A204.1 (cell line): ENCODE data around the gene MAPRE2.
A peak's percentile ranks its signal among the peaks of the same experiment; 100 is the strongest.

Experiments used
- FAIRE-seq: peaks from 2 replicates; lab custom pipeline; 2012; peaks lifted over from hg19 to GRCh38; lab: Jason Lieb, UNC

The MAPRE2 gene

GRCh38 chr18:35038029-35038428 lies 3.2 kb upstream of the MAPRE2 start:
- FAIRE-seq: no peak

GRCh38 chr18:35038881-35039491 lies 2.2 kb upstream of the MAPRE2 start:
- no peak for FAIRE-seq

GRCh38 chr18:35040638-35040987 lies 600 bp upstream of the MAPRE2 start:
- FAIRE-seq: no peak

GRCh38 chr18:35041815-35042387 lies 688 bp downstream of the MAPRE2 start:
- no peak for FAIRE-seq

GRCh38 chr18:35042389-35043071 lies 1.3 kb downstream of the MAPRE2 start:
- FAIRE-seq: no peak

GRCh38 chr18:35043207-35043606 lies 2.0 kb downstream of the MAPRE2 start:
- FAIRE-seq: no peak

- FAIRE-seq: no peak
Measured at GRCh38 chr18:35045121-35045520, 3.9 kb downstream of the MAPRE2 start.

GRCh38 chr18:35045806-35046205 lies 4.6 kb downstream of the MAPRE2 start:
- FAIRE-seq: no peak

GRCh38 chr18:35047697-35048292 lies 6.6 kb downstream of the MAPRE2 start:
- FAIRE-seq: no peak

- FAIRE-seq: no peak
Measured at GRCh38 chr18:35049111-35050027, 8.2 kb downstream of the MAPRE2 start.

GRCh38 chr18:35050028-35050546 lies 8.9 kb downstream of the MAPRE2 start:
- FAIRE-seq: peak; percentile 37

- no peak for FAIRE-seq
Measured at GRCh38 chr18:35050705-35051195, 9.5 kb downstream of the MAPRE2 start.

- no peak for FAIRE-seq
Measured at GRCh38 chr18:35051641-35052377, 10.6 kb downstream of the MAPRE2 start.

GRCh38 chr18:35054401-35054800 lies 13.2 kb downstream of the MAPRE2 start:
- no peak for FAIRE-seq

GRCh38 chr18:35055105-35055504 lies 13.9 kb downstream of the MAPRE2 start:
- FAIRE-seq: no peak

GRCh38 chr18:35055726-35056125 lies 14.5 kb downstream of the MAPRE2 start:
- no peak for FAIRE-seq

GRCh38 chr18:35059280-35059927 lies 18.2 kb downstream of the MAPRE2 start:
- no peak for FAIRE-seq

- no peak for FAIRE-seq
Measured at GRCh38 chr18:35060122-35060815, 19.1 kb downstream of the MAPRE2 start.

GRCh38 chr18:35061336-35061735 lies 20.1 kb downstream of the MAPRE2 start:
- no peak for FAIRE-seq

GRCh38 chr18:35061804-35062203 lies 20.6 kb downstream of the MAPRE2 start:
- FAIRE-seq: no peak
